Measurements from ENCODE around the gene GNG5. TPM values are rescaled to one million over a fixed set of nuclear protein-coding genes. Genes with fewer than 3 reads are reported as not detected.
"Not testable (repeated sequence)": the region's sequence is repeated elsewhere in the genome, so short reads cannot be mapped to it uniquely, and the experiment has no call there.

Gene GNG5
- total RNA-seq, 1 donor, result 17.3 TPM

GRCh38 chr1:84478876-84479868 is 27.2 kb downstream of the GNG5 start, which contains the start of gene RPF1:
Gene RPF1 (plus strand): TSS chr1:84479266. CDS start chr1:84479282, 16 bp downstream.
- peak within 1 kb of the TSS; percentile 85 for H3K4me3 ChIP-seq (ENCODE audit: low read depth, low read length)
- no peak for TF ChIP-seq CTCF (IDR thresholded peaks at IDR 0.05; ENCODE audit: insufficient read depth, low read depth, low read length)
- peak; percentile 81 for DNase-seq (ENCODE audit: low read depth)

- DNase-seq (ENCODE audit: low read depth), result no peak
- no peak for TF ChIP-seq CTCF (IDR thresholded peaks at IDR 0.05; ENCODE audit: insufficient read depth, low read depth, low read length)
- no peak overlapping the region for H3K4me3 ChIP-seq (ENCODE audit: low read depth, low read length)
Measured at GRCh38 chr1:84476225-84476624, 30.2 kb downstream of the GNG5 start.

- TF ChIP-seq CTCF (IDR thresholded peaks at IDR 0.05; ENCODE audit: insufficient read depth, low read depth, low read length), result no peak
- no peak overlapping the region for H3K4me3 ChIP-seq (ENCODE audit: low read depth, low read length)
- DNase-seq (ENCODE audit: low read depth), result no peak
Measured at GRCh38 chr1:84467298-84467697, 39.1 kb downstream of the GNG5 start.

- TF ChIP-seq CTCF (IDR thresholded peaks at IDR 0.05; ENCODE audit: insufficient read depth, low read depth, low read length), result no peak
- no peak overlapping the region for H3K4me3 ChIP-seq (ENCODE audit: low read depth, low read length)
- no peak for DNase-seq (ENCODE audit: low read depth)
Measured at GRCh38 chr1:84462118-84462517, 44.3 kb downstream of the GNG5 start.

GRCh38 chr1:84452436-84452835 is 53.9 kb downstream of the GNG5 start:
- no peak overlapping the region for H3K4me3 ChIP-seq (ENCODE audit: low read depth, low read length)
- DNase-seq (ENCODE audit: low read depth), result no peak
- TF ChIP-seq CTCF (IDR thresholded peaks at IDR 0.05; ENCODE audit: insufficient read depth, low read depth, low read length), result no peak

- TF ChIP-seq CTCF (IDR thresholded peaks at IDR 0.05; ENCODE audit: insufficient read depth, low read depth, low read length), result no peak
- DNase-seq (ENCODE audit: low read depth), result no peak
Measured at GRCh38 chr1:84450910-84451309, 55.5 kb downstream of the GNG5 start.

GRCh38 chr1:84448704-84449103 is 57.7 kb downstream of the GNG5 start:
- not testable (repeated sequence) for H3K4me3 ChIP-seq (ENCODE audit: low read depth, low read length); DNase-seq (ENCODE audit: low read depth)

More at GRCh38 chr1:84450910-84451309, 55.5 kb downstream of the GNG5 start:
- H3K4me3 ChIP-seq (ENCODE audit: low read depth, low read length), result no peak overlapping the region
